GM23338 (cell line): ENCODE results near the gene CDK3. TPM values are rescaled to one million over a fixed set of nuclear protein-coding genes. Genes with fewer than 3 reads are reported as not detected.

ENCODE experiments used
- ATAC-seq: fragments of 200-7000 bp; cut with Tn5 transposase; 3 replicates; pipeline ENCODE4 v1.9.1; 2020
- DNase-seq: peaks from one replicate; pipeline ENCODE4 v3.0.0-alpha.2; 2015; ENCODE audit warnings: low spot score
- H2AFZ ChIP-seq: fragments of 200-600 bp; sonication (generic); 2 replicates; pipeline ENCODE4 v1.8.0; 2016; ENCODE audit warnings: antibody characterized with exemption, mild to moderate bottlenecking, moderate library complexity
- H3F3A ChIP-seq: fragments of 200-600 bp; sonication (generic); replicated peaks from 2 replicates; pipeline ENCODE4 v1.8.0; 2017; ENCODE audit warnings: antibody characterized with exemption, mixed run types, low read depth
- H3K27ac ChIP-seq: fragments of 200-600 bp; sonication (generic); 2 replicates; pipeline ENCODE4 v1.6.1; 2016; ENCODE audit warnings: low read depth
- H3K27me3 ChIP-seq: fragments of 200-600 bp; sonication (generic); 2 replicates; pipeline ENCODE4 v1.8.0; 2016; ENCODE audit warnings: mild to moderate bottlenecking, mixed run types, moderate library complexity; ENCODE audit not compliant: insufficient read depth
- H3K36me3 ChIP-seq: fragments of 200-600 bp; sonication (generic); 2 replicates; pipeline ENCODE4 v1.8.0; 2016; ENCODE audit warnings: mild to moderate bottlenecking; ENCODE audit not compliant: insufficient read depth
- H3K4me1 ChIP-seq: fragments of 200-600 bp; sonication (generic); 2 replicates; pipeline ENCODE4 v1.8.0; 2016; ENCODE audit warnings: mild to moderate bottlenecking, moderate library complexity; ENCODE audit not compliant: insufficient read depth
- H3K4me2 ChIP-seq: fragments of 200-600 bp; sonication (generic); 2 replicates; pipeline ENCODE4 v1.7.1; 2017; ENCODE audit warnings: mixed run types
- H3K4me3 ChIP-seq: fragments of 200-600 bp; sonication (generic); 2 replicates; pipeline ENCODE4 v1.6.1; 2016; ENCODE audit warnings: mixed run types
- H3K79me2 ChIP-seq: fragments of 200-600 bp; sonication (generic); replicated peaks from 2 replicates; pipeline ENCODE4 v1.8.0; 2017; ENCODE audit warnings: mild to moderate bottlenecking; ENCODE audit not compliant: insufficient read depth
- H3K9me2 ChIP-seq: fragments of 200-600 bp; sonication (generic); 2 replicates; pipeline ENCODE4 v1.8.0; 2017; ENCODE audit not compliant: insufficient read depth
- H4K20me1 ChIP-seq: fragments of 200-600 bp; sonication (generic); replicated peaks from 2 replicates; pipeline ENCODE4 v1.8.0; 2017; ENCODE audit warnings: mild to moderate bottlenecking; ENCODE audit not compliant: insufficient read depth
- H3K27ac Mint-ChIP-seq: 2 replicates; pipeline ENCODE4 v1.8.0; 2020; ENCODE audit warnings: inconsistent platforms, mild to moderate bottlenecking, moderate library complexity, mixed read lengths
- H3K27me3 Mint-ChIP-seq: 3 replicates; pipeline ENCODE4 v1.8.0; 2022; ENCODE audit warnings: low read depth, mild to moderate bottlenecking, moderate library complexity, mixed read lengths, inconsistent platforms; ENCODE audit not compliant: insufficient read depth, poor library complexity
- H3K36me3 Mint-ChIP-seq: 3 replicates; pipeline ENCODE4 v1.8.0; 2021; ENCODE audit warnings: low read depth, mild to moderate bottlenecking, inconsistent platforms, moderate library complexity, mixed read lengths
- H3K4me1 Mint-ChIP-seq: 3 replicates; pipeline ENCODE4 v1.8.0; 2020; ENCODE audit warnings: mild to moderate bottlenecking, inconsistent platforms, mixed read lengths
- H3K4me3 Mint-ChIP-seq: 3 replicates; pipeline ENCODE4 v1.8.0; 2021; ENCODE audit warnings: moderate library complexity, mild to moderate bottlenecking, inconsistent platforms, mixed read lengths
- H3K9me3 Mint-ChIP-seq: 3 replicates; pipeline ENCODE4 v1.8.0; 2020; ENCODE audit warnings: moderate library complexity, mild to moderate bottlenecking, inconsistent platforms, mixed read lengths
- CREB1 ChIP-seq: fragments of 250-450 bp; sonication (Bioruptor Pico); IDR thresholded peaks from 2 replicates; pipeline ENCODE4 v1.5.0; 2020; ENCODE audit warnings: low read depth, mild to moderate bottlenecking, moderate library complexity
- JUNB ChIP-seq: IDR thresholded peaks from one replicate; pipeline ENCODE4 v1.6.1; 2016; ENCODE audit warnings: antibody characterized with exemption; ENCODE audit not compliant: unreplicated experiment
- POLR2AphosphoS5 ChIP-seq: IDR thresholded peaks from 2 replicates; pipeline ENCODE4 v1.6.1; 2016; ENCODE audit warnings: antibody characterized with exemption, low read depth
- ZNF114 ChIP-seq: fragments of 250-450 bp; sonication (Bioruptor Pico); IDR thresholded peaks from 2 replicates; pipeline ENCODE4 v1.5.0; 2020; ENCODE audit warnings: mild to moderate bottlenecking, moderate library complexity
- polyA plus RNA-seq: library from polyadenylated mRNA; unstranded; fragments of >200 nt; fragmentation: Nextera tagmentation; extraction: Ambion mirVana; gene quantifications from 2 replicates; pipeline ENCODE4 v1.2.1, GENCODE V29; 2016
- total RNA-seq: library from RNA; depleted of rRNA; stranded (reverse); fragments of >200 nt; shearing (Covaris generic); gene quantifications from 2 replicates; pipeline ENCODE4 v1.2.3, GENCODE V29; 2014
- TF ChIP-seq, protein P1 (sequence below): IDR thresholded peaks from 2 replicates; pipeline ENCODE4 v1.6.1; 2016; ENCODE audit warnings: antibody characterized with exemption
- TF ChIP-seq, protein P2 (sequence below): fragments of 250-450 bp; sonication (Bioruptor Pico); IDR thresholded peaks from 2 replicates; pipeline ENCODE4 v1.5.0; 2020; ENCODE audit warnings: mild to moderate bottlenecking, moderate library complexity

Gene CDK3
- total and polyA plus RNA-seq, 2 experiments from 2014 or later, result 7.9 to 10.2 TPM

DNA sequence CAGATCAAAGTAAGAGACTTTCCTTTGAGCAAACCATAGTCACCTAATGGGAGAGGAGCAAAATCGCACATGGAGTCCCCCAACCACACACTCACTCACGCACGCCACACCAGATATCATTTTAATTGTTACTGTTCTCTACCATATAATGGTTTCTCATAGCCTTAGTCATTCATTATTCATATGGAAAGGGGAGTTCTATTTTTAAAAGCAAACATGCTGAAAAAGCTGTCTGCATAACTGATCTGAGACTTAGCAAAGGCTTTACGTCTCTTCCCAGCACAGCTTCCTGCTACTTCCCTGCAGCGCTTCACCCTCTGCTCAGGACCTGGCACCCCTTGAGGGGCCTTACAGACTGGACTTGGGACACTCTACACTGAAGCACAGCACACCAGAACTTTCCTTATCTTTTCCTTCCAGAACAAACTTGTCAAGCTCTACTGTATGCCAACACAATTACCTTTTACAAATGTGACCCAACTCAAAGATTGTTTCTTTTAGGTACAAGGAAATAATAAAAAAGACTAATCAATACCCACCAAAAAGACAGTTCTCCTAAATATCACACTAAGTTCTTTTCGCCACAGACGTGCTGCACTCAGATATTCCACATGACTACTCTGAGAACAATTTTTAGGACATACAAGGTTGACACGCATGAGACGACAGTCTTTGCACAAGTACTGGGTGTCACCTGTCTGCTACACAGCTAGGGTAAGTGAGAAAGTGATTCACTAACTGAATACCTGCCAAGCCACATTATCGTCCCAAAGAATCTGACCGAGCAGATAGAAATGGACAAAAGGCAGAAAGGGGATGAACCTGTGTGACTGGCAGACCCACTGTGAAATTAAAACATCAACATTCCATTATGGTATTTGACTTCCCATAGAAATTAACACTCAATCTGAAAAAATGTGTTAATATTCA, 50.1 kb downstream of the CDK3 start (continued):
- TF ChIP-seq, protein P1, sequence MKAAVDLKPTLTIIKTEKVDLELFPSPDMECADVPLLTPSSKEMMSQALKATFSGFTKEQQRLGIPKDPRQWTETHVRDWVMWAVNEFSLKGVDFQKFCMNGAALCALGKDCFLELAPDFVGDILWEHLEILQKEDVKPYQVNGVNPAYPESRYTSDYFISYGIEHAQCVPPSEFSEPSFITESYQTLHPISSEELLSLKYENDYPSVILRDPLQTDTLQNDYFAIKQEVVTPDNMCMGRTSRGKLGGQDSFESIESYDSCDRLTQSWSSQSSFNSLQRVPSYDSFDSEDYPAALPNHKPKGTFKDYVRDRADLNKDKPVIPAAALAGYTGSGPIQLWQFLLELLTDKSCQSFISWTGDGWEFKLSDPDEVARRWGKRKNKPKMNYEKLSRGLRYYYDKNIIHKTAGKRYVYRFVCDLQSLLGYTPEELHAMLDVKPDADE, result no peak
- TF ChIP-seq CREB1 (CRISPR knock-in tag), result no peak

DNA sequence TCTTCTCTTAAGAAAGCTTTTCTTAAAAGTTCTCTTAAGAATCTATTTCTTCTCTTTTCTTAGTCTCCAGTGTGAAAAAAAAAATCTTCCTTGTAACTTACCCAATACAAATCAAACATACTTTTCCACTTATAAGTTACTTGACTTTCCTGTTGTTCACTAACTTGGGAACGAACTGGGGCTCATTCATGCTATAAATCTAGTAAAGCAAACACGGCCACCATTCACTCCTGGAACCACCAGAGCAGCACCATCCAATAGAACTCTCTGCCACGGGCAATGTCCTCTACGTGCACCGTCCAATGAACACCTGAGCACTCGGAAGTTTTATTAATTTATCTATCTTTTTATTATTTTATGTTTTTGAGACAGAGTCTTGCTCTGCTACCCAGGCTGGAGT, 50.9 kb downstream of the CDK3 start:
- Histone ChIP-seq H4K20me1 (peaks cover 15% of the 10 kb centered on the region), H3K4me1 (peaks cover 9% of the 10 kb centered on the region; the same call in 1 of the 2 replicates), H2AFZ (no peak overlapping the region), H3K4me2 (no peak overlapping the region), H3K36me3 (peaks cover 35% of the 10 kb centered on the region), H3K27ac (0 out of 2 replicates have a peak overlapping the region, but pooled peaks have one; percentile 4), H3F3A (peaks cover 14% of the 10 kb centered on the region; the same call in 1 of the 2 replicates), H3K4me3 (no peak overlapping the region), H3K79me2 (peaks cover 14% of the 10 kb centered on the region; the same call in 1 of the 2 replicates), H3K27me3 (no peaks in the 10 kb centered on the region), H3K9me2 (no peaks in the 10 kb centered on the region)
- peaks cover 1% of the 10 kb centered on the region for H3K27me3 Mint-ChIP-seq
- H3K9me3 Mint-ChIP-seq, result no peaks in the 10 kb centered on the region
- peaks cover 5% of the 10 kb centered on the region; the same call in 2 of the 3 replicates for H3K4me1 Mint-ChIP-seq
- no peak overlapping the region for H3K27ac Mint-ChIP-seq
- TF ChIP-seq, protein P1, result no peak
- TF ChIP-seq JUNB (no peak), CREB1 (CRISPR knock-in tag) (no peak), ZNF114 (CRISPR knock-in tag) (no peak), POLR2AphosphoS5 (no peak)
- TF ChIP-seq, protein P2, sequence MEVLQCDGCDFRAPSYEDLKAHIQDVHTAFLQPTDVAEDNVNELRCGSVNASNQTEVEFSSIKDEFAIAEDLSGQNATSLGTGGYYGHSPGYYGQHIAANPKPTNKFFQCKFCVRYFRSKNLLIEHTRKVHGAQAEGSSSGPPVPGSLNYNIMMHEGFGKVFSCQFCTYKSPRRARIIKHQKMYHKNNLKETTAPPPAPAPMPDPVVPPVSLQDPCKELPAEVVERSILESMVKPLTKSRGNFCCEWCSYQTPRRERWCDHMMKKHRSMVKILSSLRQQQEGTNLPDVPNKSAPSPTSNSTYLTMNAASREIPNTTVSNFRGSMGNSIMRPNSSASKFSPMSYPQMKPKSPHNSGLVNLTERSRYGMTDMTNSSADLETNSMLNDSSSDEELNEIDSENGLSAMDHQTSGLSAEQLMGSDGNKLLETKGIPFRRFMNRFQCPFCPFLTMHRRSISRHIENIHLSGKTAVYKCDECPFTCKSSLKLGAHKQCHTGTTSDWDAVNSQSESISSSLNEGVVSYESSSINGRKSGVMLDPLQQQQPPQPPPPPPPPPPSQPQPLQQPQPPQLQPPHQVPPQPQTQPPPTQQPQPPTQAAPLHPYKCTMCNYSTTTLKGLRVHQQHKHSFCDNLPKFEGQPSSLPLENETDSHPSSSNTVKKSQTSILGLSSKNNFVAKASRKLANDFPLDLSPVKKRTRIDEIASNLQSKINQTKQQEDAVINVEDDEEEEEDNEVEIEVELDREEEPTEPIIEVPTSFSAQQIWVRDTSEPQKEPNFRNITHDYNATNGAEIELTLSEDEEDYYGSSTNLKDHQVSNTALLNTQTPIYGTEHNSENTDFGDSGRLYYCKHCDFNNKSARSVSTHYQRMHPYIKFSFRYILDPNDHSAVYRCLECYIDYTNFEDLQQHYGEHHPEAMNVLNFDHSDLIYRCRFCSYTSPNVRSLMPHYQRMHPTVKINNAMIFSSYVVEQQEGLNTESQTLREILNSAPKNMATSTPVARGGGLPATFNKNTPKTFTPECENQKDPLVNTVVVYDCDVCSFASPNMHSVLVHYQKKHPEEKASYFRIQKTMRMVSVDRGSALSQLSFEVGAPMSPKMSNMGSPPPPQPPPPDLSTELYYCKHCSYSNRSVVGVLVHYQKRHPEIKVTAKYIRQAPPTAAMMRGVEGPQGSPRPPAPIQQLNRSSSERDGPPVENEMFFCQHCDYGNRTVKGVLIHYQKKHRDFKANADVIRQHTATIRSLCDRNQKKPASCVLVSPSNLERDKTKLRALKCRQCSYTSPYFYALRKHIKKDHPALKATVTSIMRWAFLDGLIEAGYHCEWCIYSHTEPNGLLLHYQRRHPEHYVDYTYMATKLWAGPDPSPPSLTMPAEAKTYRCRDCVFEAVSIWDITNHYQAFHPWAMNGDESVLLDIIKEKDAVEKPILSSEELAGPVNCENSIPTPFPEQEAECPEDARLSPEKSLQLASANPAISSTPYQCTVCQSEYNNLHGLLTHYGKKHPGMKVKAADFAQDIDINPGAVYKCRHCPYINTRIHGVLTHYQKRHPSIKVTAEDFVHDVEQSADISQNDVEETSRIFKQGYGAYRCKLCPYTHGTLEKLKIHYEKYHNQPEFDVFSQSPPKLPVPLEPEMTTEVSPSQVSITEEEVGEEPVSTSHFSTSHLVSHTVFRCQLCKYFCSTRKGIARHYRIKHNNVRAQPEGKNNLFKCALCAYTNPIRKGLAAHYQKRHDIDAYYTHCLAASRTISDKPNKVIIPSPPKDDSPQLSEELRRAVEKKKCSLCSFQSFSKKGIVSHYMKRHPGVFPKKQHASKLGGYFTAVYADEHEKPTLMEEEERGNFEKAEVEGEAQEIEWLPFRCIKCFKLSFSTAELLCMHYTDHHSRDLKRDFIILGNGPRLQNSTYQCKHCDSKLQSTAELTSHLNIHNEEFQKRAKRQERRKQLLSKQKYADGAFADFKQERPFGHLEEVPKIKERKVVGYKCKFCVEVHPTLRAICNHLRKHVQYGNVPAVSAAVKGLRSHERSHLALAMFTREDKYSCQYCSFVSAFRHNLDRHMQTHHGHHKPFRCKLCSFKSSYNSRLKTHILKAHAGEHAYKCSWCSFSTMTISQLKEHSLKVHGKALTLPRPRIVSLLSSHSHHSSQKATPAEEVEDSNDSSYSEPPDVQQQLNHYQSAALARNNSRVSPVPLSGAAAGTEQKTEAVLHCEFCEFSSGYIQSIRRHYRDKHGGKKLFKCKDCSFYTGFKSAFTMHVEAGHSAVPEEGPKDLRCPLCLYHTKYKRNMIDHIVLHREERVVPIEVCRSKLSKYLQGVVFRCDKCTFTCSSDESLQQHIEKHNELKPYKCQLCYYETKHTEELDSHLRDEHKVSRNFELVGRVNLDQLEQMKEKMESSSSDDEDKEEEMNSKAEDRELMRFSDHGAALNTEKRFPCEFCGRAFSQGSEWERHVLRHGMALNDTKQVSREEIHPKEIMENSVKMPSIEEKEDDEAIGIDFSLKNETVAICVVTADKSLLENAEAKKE (CRISPR knock-in tag), result no peak
- peaks cover 62% of the 10 kb centered on the region for H3K36me3 Mint-ChIP-seq
- ATAC-seq, result no peak
- no peak overlapping the region for H3K4me3 Mint-ChIP-seq
- DNase-seq, result no peak
